HepG2 (cell line): ENCODE data around the gene ALKBH5. TPM values are rescaled to one million over a fixed set of nuclear protein-coding genes. Genes with fewer than 3 reads are reported as not detected.

Experiments used
- ATAC-seq: fragments of 200-7000 bp; cut with Tn5 transposase; 3 replicates; pipeline ENCODE4 v1.9.1; 2020; ENCODE audit warnings: mild to moderate bottlenecking, moderate library complexity
- BruUV-seq: library from RNA; stranded (reverse); fragments of 400-500 nt; replicated peaks from 2 replicates; lab custom pipeline; 2021; lab: Mats Ljungman, UMichigan
- CTCF ChIA-PET: fragments of 300-600 bp; formaldehyde crosslinking; extraction: SDS; loops from one replicate; lab custom pipeline; 2021; ENCODE audit warnings: low total read pairs, inconsistent platforms, low intra/inter-chr PET ratio; lab: Yijun Ruan, JAX
- POLR2A ChIA-PET: fragments of 350-600 bp; sonication (Branson Sonifier 250); formaldehyde crosslinking; loops from one replicate; lab custom pipeline; 2020; ENCODE audit warnings: antibody characterized with exemption, inconsistent platforms; lab: Yijun Ruan, JAX
- DNase-seq: peaks from one replicate; pipeline ENCODE4 v3.0.0-alpha.2; 2015; ENCODE audit warnings: low spot score
- FAIRE-seq: peaks from 3 replicates; lab custom pipeline; 2011; peaks lifted over from hg19 to GRCh38; lab: Jason Lieb, UNC
- H2AFZ ChIP-seq: one replicate; pipeline ENCODE4 v1.6.1; 2011; ENCODE audit warnings: low read length, inconsistent platforms
- H3K27ac ChIP-seq: fragments of 300-600 bp; 3 replicates; pipeline ENCODE4 v1.8.0; 2011; ENCODE audit warnings: mixed run types, mild to moderate bottlenecking, mixed read lengths, low read length, inconsistent platforms; ENCODE audit not compliant: insufficient read depth; ENCODE audit errors: extremely low read length
- H3K27me3 ChIP-seq, 2 experiments: fragments of 200-600 bp in 1 of 2; 2 replicates in 1 of 2; 3 replicates in 1 of 2; pipeline versions ENCODE4 v1.6.0 to v1.8.0; 2011; ENCODE audit warnings: low read length in 2 of 2, mild to moderate bottlenecking in 2 of 2, moderate library complexity in 2 of 2, inconsistent platforms in 1 of 2; ENCODE audit not compliant: insufficient read depth in 2 of 2, control insufficient read depth in 1 of 2
- H3K36me3 ChIP-seq, 2 experiments: fragments of 200-600 bp in 1 of 2; replicated peaks in 1 of 2; 2 replicates in 1 of 2; 3 replicates in 1 of 2; pipeline versions ENCODE4 v1.5.1 to v1.8.0; 2011; ENCODE audit warnings: low read length in 2 of 2, inconsistent platforms in 1 of 2; ENCODE audit not compliant: insufficient read depth in 2 of 2, control insufficient read depth in 1 of 2
- H3K4me1 ChIP-seq: 2 replicates; pipeline ENCODE4 v1.5.1; 2012; ENCODE audit warnings: low read length, inconsistent platforms; ENCODE audit not compliant: insufficient read depth
- H3K4me2 ChIP-seq: 2 replicates; pipeline ENCODE4 v1.6.0; 2011; ENCODE audit warnings: low read depth, low read length, inconsistent platforms
- H3K4me3 ChIP-seq, 3 experiments: fragments of 200-600 bp in 1 of 3; sonication (generic), shearing (Covaris generic) in 1 of 3; replicated peaks in 1 of 3; 2 replicates each; pipeline ENCODE4 v1.5.1; 2011 to 2016; ENCODE audit warnings: low read length in 3 of 3, inconsistent platforms in 2 of 3, low read depth in 2 of 3, mild to moderate bottlenecking in 2 of 3, control low read depth in 1 of 3, mixed read lengths in 1 of 3; ENCODE audit not compliant: insufficient read depth in 1 of 3
- H3K79me2 ChIP-seq: one replicate; pipeline ENCODE4 v1.6.1; 2011; ENCODE audit warnings: low read length, inconsistent platforms; ENCODE audit not compliant: insufficient read depth
- H3K9ac ChIP-seq: 2 replicates; pipeline ENCODE4 v1.6.0; 2011; ENCODE audit warnings: mild to moderate bottlenecking, low read depth, low read length, inconsistent platforms; ENCODE audit not compliant: insufficient read depth
- H3K9me3 ChIP-seq: 2 replicates; pipeline ENCODE4 v1.5.1; 2012; ENCODE audit warnings: mild to moderate bottlenecking, low read length
- H4K20me1 ChIP-seq: 2 replicates; pipeline ENCODE4 v1.6.0; 2011; ENCODE audit warnings: inconsistent platforms, mild to moderate bottlenecking, low read length, moderate library complexity; ENCODE audit not compliant: insufficient read depth
- ADNP ChIP-seq: sonication (generic); formaldehyde crosslinking; IDR thresholded peaks from 2 replicates; pipeline ENCODE4 v1.4.0; 2020; ENCODE audit warnings: missing genetic modification reagents
- ARHGAP35 ChIP-seq: sonication (generic); formaldehyde crosslinking; IDR thresholded peaks from 2 replicates; pipeline ENCODE4 v1.9.0; 2022; ENCODE audit warnings: mild to moderate bottlenecking, inconsistent platforms, moderate library complexity, missing genetic modification reagents, borderline replicate concordance
- CENPX ChIP-seq: sonication (generic); formaldehyde crosslinking; IDR thresholded peaks from 2 replicates; pipeline ENCODE4 v1.9.0; 2021; ENCODE audit warnings: mild to moderate bottlenecking, missing genetic modification reagents, moderate library complexity
- DRAP1 ChIP-seq: IDR thresholded peaks from 2 replicates; pipeline ENCODE4 v1.6.1; 2016; ENCODE audit warnings: missing genetic modification reagents, missing compliant biosample characterization
- ERF ChIP-seq: IDR thresholded peaks from 2 replicates; pipeline ENCODE4 v1.6.1; 2018; ENCODE audit warnings: missing biosample characterization, missing genetic modification reagents
- GABPA ChIP-seq, 2 experiments: IDR thresholded peaks; 2 replicates each; pipeline ENCODE4 v1.6.1; 2011 to 2016; ENCODE audit warnings: low read depth in 2 of 2, low read length in 1 of 2, missing biosample characterization in 1 of 2, missing genetic modification characterization in 1 of 2
- GRHL1 ChIP-seq: sonication (generic); formaldehyde crosslinking; conservative IDR thresholded peaks from 2 replicates; pipeline ENCODE4 v1.8.0; 2022; ENCODE audit warnings: missing genetic modification reagents
- GZF1 ChIP-seq: sonication (generic); formaldehyde crosslinking; IDR thresholded peaks from 2 replicates; pipeline ENCODE4 v1.5.1; 2020; ENCODE audit warnings: mild to moderate bottlenecking, missing genetic modification reagents
- HNRNPH1 ChIP-seq: fragments of 200-400 bp; formaldehyde crosslinking; optimal IDR thresholded peaks from 2 replicates; pipeline ENCODE3; 2017; ENCODE audit warnings: mild to moderate bottlenecking, low read depth, low read length
- HNRNPLL ChIP-seq: fragments of 200-400 bp; formaldehyde crosslinking; IDR thresholded peaks from 2 replicates; pipeline ENCODE4 v1.6.1; 2017; ENCODE audit warnings: mild to moderate bottlenecking, low read depth, low read length; ENCODE audit not compliant: poor library complexity, severe bottlenecking
- MZF1 ChIP-seq: sonication (generic); formaldehyde crosslinking; IDR thresholded peaks from 2 replicates; pipeline ENCODE4 v1.8.1; 2023; ENCODE audit warnings: mild to moderate bottlenecking, missing genetic modification reagents, borderline replicate concordance
- NFKB2 ChIP-seq: sonication (generic); formaldehyde crosslinking; IDR thresholded peaks from 2 replicates; pipeline ENCODE4 v1.4.0; 2020; ENCODE audit warnings: missing genetic modification reagents, borderline replicate concordance
- NR2C2 ChIP-seq: sonication (generic); formaldehyde crosslinking; IDR thresholded peaks from 2 replicates; pipeline ENCODE4 v1.4.0; 2020; ENCODE audit warnings: missing genetic modification reagents, mild to moderate bottlenecking, moderate library complexity, borderline replicate concordance
- PAF1 ChIP-seq: IDR thresholded peaks from 2 replicates; pipeline ENCODE4 v1.6.1; 2016; ENCODE audit warnings: missing genetic modification reagents, missing compliant biosample characterization
- PHF8 ChIP-seq: sonication (generic); formaldehyde crosslinking; IDR thresholded peaks from 2 replicates; pipeline ENCODE4 v1.5.0; 2020; ENCODE audit warnings: missing genetic modification reagents
- TEAD2 ChIP-seq: sonication (generic); formaldehyde crosslinking; IDR thresholded peaks from 2 replicates; pipeline ENCODE4 v1.9.0; 2021; ENCODE audit warnings: missing genetic modification reagents
- THRA ChIP-seq: sonication (generic); formaldehyde crosslinking; IDR thresholded peaks from 2 replicates; pipeline ENCODE4 v1.4.0; 2020; ENCODE audit warnings: missing genetic modification reagents, borderline replicate concordance
- YY1 ChIP-seq: IDR thresholded peaks from 2 replicates; pipeline ENCODE4 v1.6.1; 2011; ENCODE audit warnings: low read length, low read depth, moderate library complexity, mild to moderate bottlenecking; ENCODE audit not compliant: insufficient read depth, insufficient replicate concordance
- ZFP62 ChIP-seq: sonication (generic); formaldehyde crosslinking; IDR thresholded peaks from 2 replicates; pipeline ENCODE4 v1.4.0; 2020; ENCODE audit warnings: missing genetic modification reagents
- ZNF263 ChIP-seq: sonication (generic); formaldehyde crosslinking; IDR thresholded peaks from 2 replicates; pipeline ENCODE4 v1.4.0; 2020; ENCODE audit warnings: missing genetic modification reagents
- ZNF484 ChIP-seq: sonication (generic); formaldehyde crosslinking; IDR thresholded peaks from 2 replicates; pipeline ENCODE4 v1.5.1; 2020; ENCODE audit warnings: mild to moderate bottlenecking, low read depth, missing genetic modification reagents, borderline replicate concordance
- ZNF766 ChIP-seq: sonication (generic); formaldehyde crosslinking; IDR thresholded peaks from 2 replicates; pipeline ENCODE4 v1.5.0; 2020; ENCODE audit warnings: missing genetic modification reagents, borderline replicate concordance
- WGBS: methylation state at CpG from one replicate; pipeline ENCODE4 v1.1.6; 2017; ENCODE audit warnings: low lambda C conversion rate; 5-methylcytosine and 5-hydroxymethylcytosine counted together
- in situ Hi-C: cut with HindIII; loops from 2 replicates; pipeline ENCODE4 v1.10.0; 2017; ENCODE audit warnings: low pct_unique_long_range_greater_than_20kb; ENCODE audit not compliant: extremely low pct_ligation_motif_present
- intact Hi-C: fragments of 100-400 bp; cut with micrococcal nuclease; formaldehyde crosslinking; loops from one replicate; pipeline ENCODE4 v1.10.0; 2022; ENCODE audit not compliant: unreplicated experiment
- polyA plus RNA-seq, 8 experiments: library from polyadenylated mRNA; depleted of rRNA in 3 of 8; stranded (reverse) in 7 of 8; unstranded in 1 of 8; fragments of >200 nt; fragmentation: Illumina TruSeq in 4 of 8; extraction: Trizol in 4 of 8; gene quantifications; 2 replicates each; pipeline versions ENCODE4 v1.2.1 to v1.2.3, GENCODE V29; 2011 to 2016; ENCODE audit warnings: low read depth in 4 of 8, missing spikeins in 1 of 8, mixed read lengths in 1 of 8; ENCODE audit not compliant: insufficient read depth in 1 of 8
- total RNA-seq, 5 experiments: library from RNA; depleted of rRNA; stranded (reverse); fragments of >200 nt; fragmentation: Illumina TruSeq; extraction: Trizol; gene quantifications; 2 replicates each; pipeline ENCODE4 v1.2.3, GENCODE V29; 2016; ENCODE audit warnings: low read depth in 1 of 5

ALKBH5 gene
- total and polyA plus RNA-seq, 2 of the 13 experiments (the other 11 are each of a cell fraction or from before 2014, with no cell fraction given), result 68.9 to 76.9 TPM

GRCh38 chr17:18225121-18225641 is 41.6 kb downstream of the ALKBH5 start, which contains the start of gene LLGL1:
LLGL1 (plus strand) TSS chr17:18225635; CDS start chr17:18225683, 48 bp downstream.
- Histone ChIP-seq H3K36me3 (no peaks in the 10 kb centered on the region), H3K27me3 (no peaks in the 10 kb centered on the region; a peak in 1 of 5 replicates), H3K9ac (peak within 1 kb of the TSS; percentile 79), H3K79me2 (peaks cover 21% of the 10 kb centered on the region), H2AFZ (peak within 1 kb of the TSS; percentile 52), H3K4me3 (peak within 1 kb of the TSS; percentile 89 to 96 (median 93)), H3K4me1 (peaks cover 54% of the 10 kb centered on the region), H3K27ac (peak within 1 kb of the TSS; percentile 60), H4K20me1 (peaks cover 4% of the 10 kb centered on the region; the same call in 1 of the 2 replicates), H3K4me2 (peak within 1 kb of the TSS; percentile 100), H3K9me3 (no peaks in the 10 kb centered on the region)
- no peak for FAIRE-seq
- ChIA-PET CTCF (no interaction called here), POLR2A (interaction anchor here (0.6 to 3.2 kb wide), 7 partner anchors 9 to 90 kb away, joined by 3 to 29 read pairs (median 4); partner anchors contain the start of genes ALKBH5, MIEF2, SMCR8 and TOP3A)
- peak; percentile 87 for DNase-seq
- WGBS, result 12% methylated on average over 5 of the region's 60 CpGs
- in situ Hi-C loops (no loop called here), intact Hi-C loops (no loop called here)
- no TSS peak for BruUV-seq
- ATAC-seq, result peak; percentile 89
- no peak for TF ChIP-seq ZNF766
- no peak for TF ChIP-seq ARHGAP35 (CRISPR knock-in tag)
- TF ChIP-seq HNRNPLL, result peak; percentile 43
- TF ChIP-seq TEAD2 (CRISPR knock-in tag), result no peak
- TF ChIP-seq DRAP1, result no peak
- TF ChIP-seq THRA (CRISPR knock-in tag), result peak; percentile 25; the same call in 1 of the 2 replicates
- TF ChIP-seq CENPX (CRISPR knock-in tag), result no peak
- no peak for TF ChIP-seq ZNF263
- TF ChIP-seq HNRNPH1, result no peak
- peak; percentile 21; the same call in 1 of the 2 replicates for TF ChIP-seq ERF (CRISPR knock-in tag)
- no peak for TF ChIP-seq ADNP (CRISPR knock-in tag)
- TF ChIP-seq ZNF484, result no peak
- TF ChIP-seq GRHL1 (CRISPR knock-in tag), result no peak
- TF ChIP-seq PHF8, result peak; percentile 8; the same call in 1 of the 2 replicates
- TF ChIP-seq NR2C2 (CRISPR knock-in tag), result no peak
- no peak for TF ChIP-seq ZFP62
- TF ChIP-seq YY1, result peak; percentile 77
- TF ChIP-seq MZF1, result no peak
- no peak for TF ChIP-seq NFKB2 (CRISPR knock-in tag)
- no peak for TF ChIP-seq GABPA (IDR thresholded peaks at IDR 0.05; ENCODE audit: low read depth, low read length)
- no peak for TF ChIP-seq GABPA (CRISPR knock-in tag; IDR thresholded peaks at IDR 0.05; ENCODE audit: low read depth)
- TF ChIP-seq GZF1 (CRISPR knock-in tag), result no peak
- no peak for TF ChIP-seq PAF1 (CRISPR knock-in tag)
